ENCODE measurements around the gene PCBP3.

The PCBP3 gene

GRCh38 chr21:45753445-45753844 is 109.9 kb downstream of the PCBP3 start:
- DNase-seq (ENCODE audit: low read depth), result no peak

DNA sequence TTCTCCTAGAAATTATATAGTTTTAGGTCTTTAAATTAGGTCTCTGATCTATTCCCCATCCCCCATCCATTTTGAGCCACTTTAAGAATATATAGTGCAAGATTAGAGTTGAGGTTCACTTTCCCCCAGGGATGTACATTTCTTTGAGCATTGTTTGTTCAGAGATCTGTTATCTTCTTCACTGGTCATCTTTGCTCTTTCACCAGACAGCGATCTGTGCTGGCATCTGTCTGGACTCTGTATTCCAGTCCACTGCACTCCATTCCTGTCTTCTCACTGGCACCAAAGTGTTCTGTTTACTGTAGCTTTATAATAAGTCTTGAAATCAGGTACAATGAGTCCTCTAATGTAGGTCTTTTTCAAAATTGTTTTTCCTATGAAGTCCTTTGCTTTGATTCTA is 112.5 kb downstream of the PCBP3 start:
- no peak for DNase-seq (ENCODE audit: low read depth)

DNA sequence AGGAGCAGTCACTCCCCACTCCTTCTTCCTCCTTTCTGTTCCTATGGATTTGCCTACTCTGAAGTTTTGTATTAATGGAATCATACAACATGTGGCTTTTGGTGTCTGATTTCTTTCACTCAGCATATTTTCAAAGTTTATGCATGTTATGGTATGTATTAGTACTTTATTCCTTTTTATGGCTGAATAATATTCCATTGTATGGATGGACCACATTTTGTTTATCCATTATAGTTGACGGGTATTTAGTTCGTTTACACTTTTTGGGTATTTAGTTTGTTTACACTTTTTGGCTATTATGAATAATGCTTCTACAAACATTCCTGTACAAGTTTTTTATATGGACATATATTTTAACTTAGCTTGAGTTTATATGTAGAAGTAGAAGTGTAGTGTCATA is 113.1 kb downstream of the PCBP3 start:
- DNase-seq (ENCODE audit: low read depth), result no peak

DNA sequence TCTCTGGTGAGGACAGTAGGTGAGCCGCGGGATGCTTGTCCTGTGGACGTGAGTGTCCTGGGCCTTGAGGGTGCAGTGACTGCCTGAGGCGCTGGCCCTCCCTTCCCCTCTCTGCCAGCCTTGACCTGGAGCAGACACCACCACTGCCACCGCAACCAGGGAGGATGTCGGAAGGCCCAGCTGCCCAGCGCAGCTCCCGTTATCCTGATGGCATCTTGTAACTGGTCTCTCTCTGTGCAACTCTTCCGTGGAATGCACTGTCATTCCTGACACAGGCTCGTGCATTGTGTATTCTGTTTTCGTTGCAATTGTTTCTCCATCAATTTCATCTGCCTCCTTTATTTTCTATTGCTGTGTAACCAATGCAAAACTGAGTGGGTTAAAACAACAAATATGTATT is 118.2 kb downstream of the PCBP3 start:
- DNase-seq (ENCODE audit: low read depth), result no peak

- no peak for DNase-seq (ENCODE audit: low read depth)
These were observed 119.5 kb downstream of the PCBP3 start for GRCh38 chr21:45763074-45763473.

DNA sequence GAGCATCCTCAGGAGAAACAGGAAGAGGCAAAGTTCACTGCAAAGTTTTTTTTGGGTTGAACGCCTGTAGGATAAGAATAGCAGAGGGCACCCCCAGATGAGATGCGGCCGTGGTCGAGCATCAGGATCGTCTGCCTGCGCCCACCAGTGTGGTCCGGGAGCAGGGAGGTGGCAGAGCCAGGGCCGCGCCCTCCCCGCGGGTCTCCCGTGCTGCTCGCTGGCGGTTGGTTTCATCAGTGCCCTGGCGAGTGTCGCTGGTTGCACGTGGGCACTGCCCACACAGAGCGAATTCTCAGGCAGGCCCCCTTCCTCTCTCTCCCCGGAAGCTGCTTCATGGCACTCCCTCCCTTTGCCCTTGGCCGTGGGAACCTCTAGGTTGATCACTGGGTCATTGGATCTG is 120.0 kb downstream of the PCBP3 start:
- DNase-seq (ENCODE audit: low read depth), result no peak

DNA sequence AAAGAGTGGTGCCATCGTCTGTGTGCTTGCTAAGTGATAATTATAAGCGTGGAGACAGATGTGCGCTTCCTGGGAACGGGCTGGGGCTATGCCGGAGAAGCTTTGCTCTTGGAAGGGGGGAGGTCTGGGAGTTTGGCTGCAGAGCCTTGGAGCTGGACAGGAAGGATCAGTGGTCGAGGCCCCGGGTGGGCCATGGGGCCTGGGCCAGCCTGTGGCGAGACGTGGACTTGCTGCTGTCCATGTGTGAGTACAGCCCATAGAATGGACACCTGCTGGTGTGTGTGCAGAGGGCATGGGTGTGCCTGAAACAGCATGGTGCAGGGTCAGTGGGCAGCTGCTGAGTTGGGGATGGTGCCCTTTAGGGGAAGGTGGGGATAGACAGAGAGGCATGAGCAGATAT is 121.3 kb downstream of the PCBP3 start:
- no peak for DNase-seq (ENCODE audit: low read depth)

- no peak for DNase-seq (ENCODE audit: low read depth)
These were observed 121.8 kb downstream of the PCBP3 start for GRCh38 chr21:45765375-45765774.

DNA sequence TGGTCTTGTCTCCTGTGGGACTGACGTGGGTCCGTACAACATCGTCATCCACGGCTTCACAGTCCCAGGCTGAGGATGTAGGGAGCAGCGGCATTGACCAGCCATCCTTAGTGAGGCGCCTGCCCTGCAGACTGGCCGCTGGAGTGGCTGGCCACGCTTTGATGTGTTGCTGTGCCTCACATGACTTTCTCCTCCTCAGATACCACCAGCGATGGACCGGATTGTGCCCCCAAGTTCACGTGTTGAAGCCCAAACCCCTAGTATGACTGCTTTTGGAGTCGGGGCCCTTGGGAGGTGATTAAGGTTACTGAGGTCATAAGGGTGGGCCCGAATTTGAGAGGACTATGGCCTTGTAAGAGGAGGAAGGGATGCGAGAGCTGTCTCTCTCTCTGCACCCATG is 122.5 kb downstream of the PCBP3 start:
- DNase-seq (ENCODE audit: low read depth), result no peak

DNA sequence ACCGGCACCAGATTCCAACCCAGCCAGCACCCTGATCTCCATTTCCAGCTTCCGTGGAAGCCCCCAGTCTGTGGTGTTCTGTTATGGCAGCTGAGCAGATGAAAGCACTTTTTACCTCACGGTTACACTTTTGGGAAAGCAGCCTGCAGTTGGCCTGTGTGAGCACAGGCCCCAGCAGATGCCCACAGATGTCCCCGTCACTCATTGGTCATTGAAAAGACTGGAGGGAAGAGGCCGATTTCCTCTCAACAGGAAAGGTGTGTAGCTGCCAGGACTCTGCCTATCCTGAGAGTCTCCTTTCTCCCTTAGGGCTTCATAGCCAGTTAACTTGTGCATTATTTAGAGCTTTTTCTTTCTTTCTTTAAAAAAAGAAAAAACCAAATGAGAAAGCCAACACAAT is 123.0 kb downstream of the PCBP3 start:
- no peak for DNase-seq (ENCODE audit: low read depth)

DNA sequence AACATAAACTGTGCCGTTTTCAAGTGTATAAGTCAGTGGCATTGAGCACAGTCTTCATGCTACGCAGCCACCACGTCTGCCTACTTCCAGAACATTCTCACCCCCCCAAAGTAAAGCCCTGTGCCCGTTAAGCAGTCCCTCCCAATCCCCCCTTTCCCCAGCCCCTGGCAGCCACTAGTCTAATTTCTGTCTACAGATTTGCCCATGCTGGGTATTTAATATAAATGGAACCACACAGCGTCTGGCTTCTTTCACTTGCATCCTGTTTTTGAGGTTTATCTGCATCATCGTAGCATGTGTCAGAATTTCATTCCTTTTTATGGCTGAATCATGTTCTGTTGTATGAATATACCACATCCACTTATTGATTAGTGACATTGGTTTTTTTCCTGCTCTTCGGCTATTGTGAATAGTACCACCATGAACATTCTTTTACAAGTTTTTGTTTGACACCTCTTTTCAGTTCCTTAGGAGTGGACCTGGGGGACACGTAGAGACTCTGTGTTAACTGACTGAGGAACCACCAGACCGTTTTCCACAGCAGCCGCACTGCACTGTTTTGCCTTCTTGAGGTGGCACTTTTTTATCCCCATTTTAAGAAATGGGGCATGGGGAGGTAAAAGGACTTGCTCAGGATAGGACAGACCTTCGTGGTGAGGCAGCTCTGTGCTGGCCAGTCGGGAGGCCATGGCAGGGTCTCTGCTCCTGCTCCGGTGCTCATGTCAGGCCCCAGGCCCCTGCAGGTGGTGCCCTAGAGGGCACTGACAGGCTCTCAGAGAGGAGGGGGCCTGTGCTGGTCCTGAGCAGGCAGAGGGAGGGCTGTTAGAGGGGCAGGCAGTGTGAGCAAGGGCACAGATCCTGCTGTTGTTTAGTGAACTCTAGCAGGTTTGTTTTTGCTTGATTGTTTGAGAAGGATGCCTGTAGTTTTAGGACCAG is 123.8 kb downstream of the PCBP3 start:
- peak; percentile 34 for DNase-seq (ENCODE audit: low read depth)

GRCh38 chr21:45768011-45768739 is 124.7 kb downstream of the PCBP3 start:
- no peak for DNase-seq (ENCODE audit: low read depth)

DNA sequence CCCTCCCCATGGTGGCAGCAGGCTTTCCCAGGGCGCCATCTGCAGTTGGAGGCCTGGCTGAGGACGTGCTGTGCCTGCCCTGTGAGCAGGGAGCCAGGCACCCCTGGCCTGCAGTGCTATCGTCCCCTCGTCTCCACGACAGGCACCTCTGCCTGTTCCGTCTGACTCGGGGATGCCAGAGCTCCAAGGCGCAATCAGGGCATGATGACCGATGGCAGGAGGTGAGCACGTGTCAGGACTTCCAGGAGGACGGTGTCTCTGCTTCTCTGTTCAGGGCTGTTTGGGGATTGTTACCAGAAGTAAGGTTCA is 125.2 kb downstream of the PCBP3 start:
- no peak for DNase-seq (ENCODE audit: low read depth)

DNA sequence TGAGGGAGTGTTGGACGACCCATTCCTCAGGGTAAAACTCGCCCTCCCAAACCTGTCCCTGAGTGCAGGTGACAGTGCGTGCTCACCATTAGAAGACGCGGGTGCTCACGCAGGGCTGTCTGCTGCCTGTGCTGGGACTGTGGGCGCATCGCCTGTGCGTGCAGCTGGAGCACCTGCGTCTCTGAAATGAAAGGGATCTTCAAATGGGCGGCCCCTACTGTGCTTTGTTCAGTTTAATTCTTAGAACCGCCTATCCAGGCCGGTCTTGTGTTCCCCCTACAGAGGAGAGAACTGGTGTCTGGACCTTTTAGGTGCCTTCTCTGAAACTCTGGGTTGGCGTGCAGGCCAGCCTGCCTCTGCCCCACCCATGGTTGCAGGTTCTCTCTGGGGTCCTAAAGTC is 125.8 kb downstream of the PCBP3 start:
- no peak for DNase-seq (ENCODE audit: low read depth)

GRCh38 chr21:45769896-45770295 is 126.4 kb downstream of the PCBP3 start:
- DNase-seq (ENCODE audit: low read depth), result no peak

- DNase-seq (ENCODE audit: low read depth), result no peak
These were observed 128.7 kb downstream of the PCBP3 start for GRCh38 chr21:45772180-45772579.

GRCh38 chr21:45774291-45774690 is 130.8 kb downstream of the PCBP3 start:
- no peak for DNase-seq (ENCODE audit: low read depth)

DNA sequence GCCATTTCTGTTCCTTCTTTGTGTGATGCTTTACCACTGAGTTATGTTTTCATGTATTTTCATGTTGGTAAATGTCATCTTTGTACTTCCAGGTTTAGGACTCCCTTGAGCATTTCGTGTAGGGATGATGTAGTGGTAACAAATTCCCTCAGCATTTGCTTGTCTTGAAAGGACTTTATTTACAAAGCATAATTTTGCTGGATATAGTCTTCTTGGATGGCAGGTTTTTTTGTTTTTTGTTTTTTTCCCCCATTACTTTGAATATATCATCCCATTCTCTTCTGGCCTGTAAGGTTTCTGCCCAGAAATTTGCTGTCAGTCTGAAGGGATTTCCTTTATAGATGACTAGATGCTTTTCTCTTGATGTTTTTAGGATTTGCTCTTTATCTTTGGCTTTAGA is 133.4 kb downstream of the PCBP3 start:
- DNase-seq (ENCODE audit: low read depth), result no peak

- no peak for DNase-seq (ENCODE audit: low read depth)
These were observed 135.2 kb downstream of the PCBP3 start for GRCh38 chr21:45778686-45779085.

- DNase-seq (ENCODE audit: low read depth), result no peak
These were observed 135.7 kb downstream of the PCBP3 start for GRCh38 chr21:45779226-45779625.

GRCh38 chr21:45780647-45781046 is 137.1 kb downstream of the PCBP3 start:
- no peak for DNase-seq (ENCODE audit: low read depth)

DNA sequence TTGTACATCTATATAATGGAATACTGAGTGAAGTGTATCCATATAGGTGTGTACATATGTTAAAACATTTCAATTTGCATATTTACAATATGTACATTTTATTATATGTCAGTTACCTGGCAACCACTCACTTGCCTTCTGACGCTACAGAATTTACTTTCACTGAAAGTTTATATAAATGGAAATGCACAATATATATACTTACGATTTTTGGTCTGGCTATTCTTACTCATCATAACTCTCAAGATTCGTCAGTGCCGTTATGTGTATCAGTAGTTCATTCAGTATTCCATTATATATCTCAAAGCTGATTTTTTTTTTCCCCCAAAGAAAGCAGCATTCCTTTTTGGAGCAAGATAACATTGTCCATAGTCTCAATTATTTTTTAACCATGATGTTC is 138.2 kb downstream of the PCBP3 start:
- no peak for DNase-seq (ENCODE audit: low read depth)

DNA sequence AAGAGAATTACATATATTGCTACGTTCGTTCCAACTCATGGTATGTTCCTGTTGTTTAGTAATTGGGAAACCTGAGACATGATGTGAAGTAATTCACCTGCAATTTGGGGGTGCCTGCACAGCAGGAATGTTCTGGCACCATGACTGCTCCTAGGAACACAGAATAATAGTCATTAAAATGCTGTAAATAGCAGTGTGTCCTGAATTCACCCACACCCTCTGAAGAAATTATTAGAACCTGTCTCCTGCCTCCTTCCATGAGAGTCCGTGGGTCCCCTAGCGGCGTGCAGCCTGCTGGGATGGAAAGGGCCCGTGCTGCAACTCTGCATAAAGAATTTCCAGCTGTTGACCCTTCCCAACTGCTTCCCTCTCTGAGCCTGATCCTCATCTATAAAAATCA is 143.1 kb downstream of the PCBP3 start:
- DNase-seq (ENCODE audit: low read depth), result no peak

GRCh38 chr21:45787371-45787770 is 143.8 kb downstream of the PCBP3 start:
- no peak for DNase-seq (ENCODE audit: low read depth)

All from ELR (cell line).